NCI-H510A treated with DMSO at 0.1 percent for 48 hours (cell line): Measurements from ENCODE around the gene TTC36.
A peak's percentile ranks its signal among the peaks of the same experiment; 100 is the strongest.
"Not testable (repeated sequence)": the region's sequence is repeated elsewhere in the genome, so short reads cannot be mapped to it uniquely, and the experiment has no call there.

Experiments
- DNase-seq: peaks from one replicate; lab custom pipeline; 2025; lab: John Stamatoyannopoulos, UW

The TTC36 gene

GRCh38 chr11:118527109-118527508 is at the start of gene TTC36:
Gene TTC36 (plus strand): TSS chr11:118527474. CDS start chr11:118527495, 21 bp downstream.
- no peak for DNase-seq

- not testable (repeated sequence) for DNase-seq
Observed at GRCh38 chr11:118481238-118481637, 46.0 kb upstream of the TTC36 start.

GRCh38 chr11:118484405-118484804 is 42.9 kb upstream of the TTC36 start:
- no peak for DNase-seq

GRCh38 chr11:118485273-118485672 is 42.0 kb upstream of the TTC36 start:
- DNase-seq, result no peak

- peak; percentile 86 for DNase-seq
Observed at GRCh38 chr11:118488480-118489109, 38.7 kb upstream of the TTC36 start.

- DNase-seq, result no peak
Observed at GRCh38 chr11:118491041-118491440, 36.2 kb upstream of the TTC36 start.

- DNase-seq, result no peak
Observed at GRCh38 chr11:118497831-118498230, 29.4 kb upstream of the TTC36 start.

- DNase-seq, result no peak
Observed at GRCh38 chr11:118503216-118503615, 24.1 kb upstream of the TTC36 start.

- DNase-seq, result no peak
Observed at GRCh38 chr11:118511601-118512000, 15.7 kb upstream of the TTC36 start.

- DNase-seq, result no peak
Observed at GRCh38 chr11:118514103-118514502, 13.2 kb upstream of the TTC36 start.

GRCh38 chr11:118519549-118519948 is 7.7 kb upstream of the TTC36 start:
- DNase-seq, result no peak

GRCh38 chr11:118521892-118522311 is 5.4 kb upstream of the TTC36 start:
- DNase-seq, result no peak

GRCh38 chr11:118522571-118523072 is 4.7 kb upstream of the TTC36 start:
- peak; percentile 20 for DNase-seq

- no peak for DNase-seq
Observed at GRCh38 chr11:118524356-118524755, 2.9 kb upstream of the TTC36 start.

GRCh38 chr11:118524757-118525470 is 2.4 kb upstream of the TTC36 start:
- DNase-seq, result no peak

- DNase-seq, result no peak
Observed at GRCh38 chr11:118526688-118527087, 586 bp upstream of the TTC36 start.

GRCh38 chr11:118528511-118528910 is 1.2 kb downstream of the TTC36 start:
- no peak for DNase-seq

- DNase-seq, result no peak
Observed at GRCh38 chr11:118529584-118530175, 2.4 kb downstream of the TTC36 start.

GRCh38 chr11:118530180-118530682 is 3.0 kb downstream of the TTC36 start:
- peak; percentile 66 for DNase-seq

- DNase-seq, result peak; percentile 57
Observed at GRCh38 chr11:118530683-118531596, 3.7 kb downstream of the TTC36 start, which contains the start of gene TMEM25. Gene TMEM25 (plus strand): TSS chr11:118531192. CDS start chr11:118531802, 610 bp downstream.

- DNase-seq, result peak; percentile 41
Observed at GRCh38 chr11:118531597-118532084, 4.4 kb downstream of the TTC36 start.
